IPS DF 4.7 (cell line): ENCODE results near the gene TTLL3.
"Not testable (repeated sequence)": the region's sequence is repeated elsewhere in the genome, so short reads cannot be mapped to it uniquely, and the experiment has no call there.

Experiments
- DNase-seq: peaks from one replicate; pipeline ENCODE4 v3.0.0-alpha.2; 2013; ENCODE audit warnings: low spot score; ENCODE audit errors: extremely low read depth

The TTLL3 gene

GRCh38 chr3:9837701-9838582 lies 27.9 kb downstream of the TTLL3 start:
- no peak for DNase-seq

GRCh38 chr3:9838856-9839255 lies 28.8 kb downstream of the TTLL3 start:
- DNase-seq: no peak

- DNase-seq: no peak
These were observed 31.0 kb downstream of the TTLL3 start for GRCh38 chr3:9841015-9841414.

GRCh38 chr3:9843715-9844438 lies 33.8 kb downstream of the TTLL3 start, which contains the start of gene RPUSD3:
TSS of gene RPUSD3 (minus strand) at chr3:9844008. CDS start at chr3:9843990, 18 bp downstream.
- DNase-seq: peak; percentile 82

- no peak for DNase-seq
These were observed 36.2 kb downstream of the TTLL3 start for GRCh38 chr3:9846231-9846630.

GRCh38 chr3:9846931-9847488 lies 36.9 kb downstream of the TTLL3 start:
- DNase-seq: no peak

- DNase-seq: not testable (repeated sequence)
These were observed 37.8 kb downstream of the TTLL3 start for GRCh38 chr3:9847870-9848269.

- DNase-seq: not testable (repeated sequence)
These were observed 38.8 kb downstream of the TTLL3 start for GRCh38 chr3:9848860-9849259.

- not testable (repeated sequence) for DNase-seq
These were observed 41.3 kb downstream of the TTLL3 start for GRCh38 chr3:9851383-9851782.

GRCh38 chr3:9851926-9852325 lies 41.9 kb downstream of the TTLL3 start:
- not testable (repeated sequence) for DNase-seq

- no peak for DNase-seq
These were observed 42.5 kb downstream of the TTLL3 start for GRCh38 chr3:9852528-9852927.

GRCh38 chr3:9854291-9854940 lies 44.4 kb downstream of the TTLL3 start:
- not testable (repeated sequence) for DNase-seq

GRCh38 chr3:9855594-9855993 lies 45.5 kb downstream of the TTLL3 start:
- DNase-seq: no peak

- no peak for DNase-seq
These were observed 49.5 kb downstream of the TTLL3 start for GRCh38 chr3:9859530-9860025.

- no peak for DNase-seq
These were observed 51.1 kb downstream of the TTLL3 start for GRCh38 chr3:9861201-9861600.

- DNase-seq: no peak
These were observed 51.6 kb downstream of the TTLL3 start for GRCh38 chr3:9861626-9862130.

GRCh38 chr3:9862391-9863057 lies 52.5 kb downstream of the TTLL3 start:
- no peak for DNase-seq

- no peak for DNase-seq
These were observed 53.2 kb downstream of the TTLL3 start for GRCh38 chr3:9863058-9863772.

GRCh38 chr3:9864200-9864927 lies 54.3 kb downstream of the TTLL3 start:
- DNase-seq: no peak
